Panc1 (cell line): ENCODE measurements around the gene IRX4.

ENCODE experiments used
- CTCF ChIP-seq: fragments of 450-650 bp; IDR thresholded peaks from 2 replicates; pipeline ENCODE4 v1.5.1; 2017; ENCODE audit warnings: mild to moderate bottlenecking
- REST ChIP-seq, 2 experiments: IDR thresholded peaks; 2 replicates each; pipeline ENCODE4 v1.6.1; 2011 to 2012; ENCODE audit warnings: low read depth in 2 of 2, control low read depth in 1 of 2, low read length in 1 of 2, mild to moderate bottlenecking in 1 of 2, moderate library complexity in 1 of 2; ENCODE audit not compliant: insufficient read depth in 1 of 2

GRCh38 chr5:1908931-1909330, 26.2 kb upstream of the IRX4 start:
- TF ChIP-seq REST (IDR thresholded peaks at IDR 0.05; ENCODE audit: insufficient read depth in 1 of 2, low read depth in 2 of 2, low read length in 1 of 2) (no peak), CTCF (no peak)
